ENCODE measurements around the gene GOPC.

The GOPC gene

GRCh38 chr6:117534974-117535373 lies 67.3 kb downstream of the GOPC start:
- H3K9ac ChIP-seq (ENCODE audit: low read depth, low read length, poor library complexity, severe bottlenecking) = no peak overlapping the region
- TF ChIP-seq CTCF (conservative IDR thresholded peaks at IDR 0.05; ENCODE audit: low read length) = no peak
- no peak for TF ChIP-seq EZH2phosphoT487 (IDR thresholded peaks at IDR 0.05; ENCODE audit: borderline replicate concordance)
- no peaks in the 10 kb centered on the region for H3K4me1 ChIP-seq (ENCODE audit: insufficient read depth, low read length, poor library complexity, severe bottlenecking)
- H4K20me1 ChIP-seq (ENCODE audit: insufficient read depth, low read length, poor library complexity, severe bottlenecking) = no peaks in the 10 kb centered on the region
- H3K36me3 ChIP-seq (ENCODE audit: insufficient read depth, low read length) = no peaks in the 10 kb centered on the region
- no peaks in the 10 kb centered on the region for H3K79me2 ChIP-seq (ENCODE audit: insufficient read depth, low read length)
- no peaks in the 10 kb centered on the region for H3F3A ChIP-seq (ENCODE audit: low read depth)
- no peaks in the 10 kb centered on the region for H3K27me3 ChIP-seq (ENCODE audit: insufficient read depth, low read length, poor library complexity, severe bottlenecking)
- H3K4me2 ChIP-seq (ENCODE audit: low read depth, low read length, poor library complexity, severe bottlenecking) = no peak overlapping the region
- no peaks in the 10 kb centered on the region for H3K9me3 ChIP-seq (ENCODE audit: insufficient read depth, low read depth, low read length)
- no peak overlapping the region for H3K4me3 ChIP-seq (ENCODE audit: low read length, poor library complexity, severe bottlenecking)
- no peak overlapping the region for H2AFZ ChIP-seq (ENCODE audit: low read length)
- H3K9me2 ChIP-seq (replicated peaks; ENCODE audit: low read depth, low read length) = no peaks in the 10 kb centered on the region

DNA sequence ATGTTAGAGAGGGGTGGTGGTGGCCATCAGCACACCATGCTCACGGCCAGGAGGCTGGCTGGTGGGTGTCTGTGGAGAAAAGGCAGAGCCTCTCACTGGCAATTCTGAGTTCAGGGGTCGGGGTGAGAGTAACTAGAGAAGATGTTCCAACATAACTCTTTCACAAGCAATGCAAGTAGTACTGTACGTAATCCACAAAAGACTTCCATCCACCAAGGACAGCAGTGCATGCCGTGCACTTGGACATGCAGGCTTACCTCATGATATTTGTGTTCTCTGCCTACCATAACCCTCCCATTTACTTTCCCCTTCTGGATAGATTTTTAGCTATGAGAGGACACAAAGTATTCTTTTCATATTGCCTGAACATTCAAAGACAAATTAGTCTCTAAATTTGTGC lies 68.5 kb downstream of the GOPC start:
- Histone ChIP-seq H3K4me2 (ENCODE audit: low read depth, low read length, poor library complexity, severe bottlenecking) (no peak overlapping the region), H3K79me2 (ENCODE audit: insufficient read depth, low read length) (no peaks in the 10 kb centered on the region), H3F3A (ENCODE audit: low read depth) (no peaks in the 10 kb centered on the region), H3K36me3 (ENCODE audit: insufficient read depth, low read length) (no peaks in the 10 kb centered on the region), H3K27me3 (ENCODE audit: insufficient read depth, low read length, poor library complexity, severe bottlenecking) (no peaks in the 10 kb centered on the region), H3K4me1 (ENCODE audit: insufficient read depth, low read length, poor library complexity, severe bottlenecking) (no peaks in the 10 kb centered on the region), H3K9me3 (ENCODE audit: insufficient read depth, low read depth, low read length) (no peaks in the 10 kb centered on the region), H3K4me3 (ENCODE audit: low read length, poor library complexity, severe bottlenecking) (no peak overlapping the region), H4K20me1 (ENCODE audit: insufficient read depth, low read length, poor library complexity, severe bottlenecking) (no peaks in the 10 kb centered on the region), H3K9ac (ENCODE audit: low read depth, low read length, poor library complexity, severe bottlenecking) (no peak overlapping the region), H3K9me2 (replicated peaks; ENCODE audit: low read depth, low read length) (no peaks in the 10 kb centered on the region), H2AFZ (ENCODE audit: low read length) (no peak overlapping the region)
- TF ChIP-seq CTCF (conservative IDR thresholded peaks at IDR 0.05; ENCODE audit: low read length) = no peak
- no peak for TF ChIP-seq EZH2phosphoT487 (IDR thresholded peaks at IDR 0.05; ENCODE audit: borderline replicate concordance)

GRCh38 chr6:117531809-117532725 lies 70.2 kb downstream of the GOPC start:
- H3K9me2 ChIP-seq (replicated peaks; ENCODE audit: low read depth, low read length) = no peaks in the 10 kb centered on the region
- H3K4me1 ChIP-seq (ENCODE audit: insufficient read depth, low read length, poor library complexity, severe bottlenecking) = no peaks in the 10 kb centered on the region
- peak overlapping the region; percentile 14; the same call in 1 of the 2 replicates for H2AFZ ChIP-seq (ENCODE audit: low read length)
- H3F3A ChIP-seq (ENCODE audit: low read depth) = no peaks in the 10 kb centered on the region
- no peaks in the 10 kb centered on the region for H3K79me2 ChIP-seq (ENCODE audit: insufficient read depth, low read length)
- no peaks in the 10 kb centered on the region for H3K36me3 ChIP-seq (ENCODE audit: insufficient read depth, low read length)
- no peak overlapping the region for H3K9ac ChIP-seq (ENCODE audit: low read depth, low read length, poor library complexity, severe bottlenecking)
- TF ChIP-seq CTCF (conservative IDR thresholded peaks at IDR 0.05; ENCODE audit: low read length) (no peak), EZH2phosphoT487 (IDR thresholded peaks at IDR 0.05; ENCODE audit: borderline replicate concordance) (no peak)
- no peaks in the 10 kb centered on the region for H3K27me3 ChIP-seq (ENCODE audit: insufficient read depth, low read length, poor library complexity, severe bottlenecking)
- H3K4me2 ChIP-seq (ENCODE audit: low read depth, low read length, poor library complexity, severe bottlenecking) = no peak overlapping the region
- no peak overlapping the region for H3K4me3 ChIP-seq (ENCODE audit: low read length, poor library complexity, severe bottlenecking)
- no peaks in the 10 kb centered on the region for H3K9me3 ChIP-seq (ENCODE audit: insufficient read depth, low read depth, low read length)
- no peaks in the 10 kb centered on the region for H4K20me1 ChIP-seq (ENCODE audit: insufficient read depth, low read length, poor library complexity, severe bottlenecking)
